NCI-H2196 (cell line): Measurements from ENCODE around the gene NPR1.
"Not testable (repeated sequence)": the region's sequence is repeated elsewhere in the genome, so short reads cannot be mapped to it uniquely, and the experiment has no call there.

Source experiments
- DNase-seq: peaks from one replicate; lab custom pipeline; 2025; ENCODE audit not compliant: unreplicated experiment; lab: John Stamatoyannopoulos, UW

The NPR1 gene

GRCh38 chr1:153723687-153724086 lies 45.2 kb downstream of the NPR1 start:
- no peak for DNase-seq

- DNase-seq, result not testable (repeated sequence)
Measured at GRCh38 chr1:153724634-153725033, 46.1 kb downstream of the NPR1 start.

- peak; percentile 99 for DNase-seq
Measured at GRCh38 chr1:153727463-153728304, 49.2 kb downstream of the NPR1 start, which contains the start of gene INTS3. Gene INTS3, plus strand, starts transcription at chr1:153728050. Its CDS starts 585 bp downstream, at chr1:153728635.

- DNase-seq, result peak; percentile 28
Measured at GRCh38 chr1:153728305-153729066, 50.0 kb downstream of the NPR1 start.

GRCh38 chr1:153730468-153730988 lies 52.0 kb downstream of the NPR1 start:
- no peak for DNase-seq

GRCh38 chr1:153733970-153734369 lies 55.5 kb downstream of the NPR1 start:
- peak; percentile 42 for DNase-seq

- no peak for DNase-seq
Measured at GRCh38 chr1:153734396-153735089, 56.1 kb downstream of the NPR1 start.

GRCh38 chr1:153735090-153735420 lies 56.6 kb downstream of the NPR1 start:
- no peak for DNase-seq

GRCh38 chr1:153741986-153742385 lies 63.5 kb downstream of the NPR1 start:
- DNase-seq, result no peak

- DNase-seq, result no peak
Measured at GRCh38 chr1:153742411-153743142, 64.1 kb downstream of the NPR1 start.
